SH-SY5Y (cell line): ENCODE results near the gene ZNF778.

Experiments
- GATA2 ChIP-seq: IDR thresholded peaks from 2 replicates; pipeline ENCODE4 v1.6.1; 2011; ENCODE audit warnings: mild to moderate bottlenecking, low read depth, low read length
- GATA3 ChIP-seq: IDR thresholded peaks from 2 replicates; pipeline ENCODE4 v1.6.1; 2011; ENCODE audit warnings: low read depth, mild to moderate bottlenecking, low read length, moderate library complexity

Gene ZNF778

GRCh38 chr16:89187770-89188392 lies 29.6 kb upstream of the ZNF778 start:
- TF ChIP-seq GATA3 (no peak), GATA2 (no peak)

- TF ChIP-seq GATA2 (no peak), GATA3 (no peak)
These were observed 28.0 kb upstream of the ZNF778 start for GRCh38 chr16:89189358-89190025.

GRCh38 chr16:89190150-89190958 lies 27.1 kb upstream of the ZNF778 start:
- TF ChIP-seq GATA3 (no peak), GATA2 (no peak)

GRCh38 chr16:89191033-89191900 lies 26.2 kb upstream of the ZNF778 start:
- no peak for TF ChIP-seq GATA2
- TF ChIP-seq GATA3 = no peak

GRCh38 chr16:89191901-89192185 lies 25.7 kb upstream of the ZNF778 start:
- no peak for TF ChIP-seq GATA3

GRCh38 chr16:89192956-89193575 lies 24.4 kb upstream of the ZNF778 start:
- no peak for TF ChIP-seq GATA3
- TF ChIP-seq GATA2 = no peak

GRCh38 chr16:89193576-89194293 lies 23.8 kb upstream of the ZNF778 start:
- TF ChIP-seq GATA2 (no peak), GATA3 (no peak)

- TF ChIP-seq GATA3 (no peak), GATA2 (no peak)
These were observed 22.9 kb upstream of the ZNF778 start for GRCh38 chr16:89194340-89195311.

GRCh38 chr16:89195521-89196171 lies 21.9 kb upstream of the ZNF778 start:
- TF ChIP-seq GATA3 = no peak
- no peak for TF ChIP-seq GATA2

- TF ChIP-seq GATA3 = no peak
- no peak for TF ChIP-seq GATA2
These were observed 20.4 kb upstream of the ZNF778 start for GRCh38 chr16:89197033-89197632.

GRCh38 chr16:89197633-89198416 lies 19.7 kb upstream of the ZNF778 start:
- TF ChIP-seq GATA3 (no peak), GATA2 (no peak)
